Effector CD8-positive, alpha-beta T cell (primary cell): ENCODE results near the gene HAPLN2.
"Not testable (repeated sequence)": the region's sequence is repeated elsewhere in the genome, so short reads cannot be mapped to it uniquely, and the experiment has no call there.

Experiments used
- DNase-seq: peaks from one replicate; lab custom pipeline; 2025; lab: John Stamatoyannopoulos, UW
- total RNA-seq, 4 experiments: gene quantifications; one replicate each; lab custom pipeline; 2026; lab: John Stamatoyannopoulos, UW

HAPLN2 gene
- 0 to 0.09 (median 0) reads per million in 4 experiments for total RNA-seq

DNA sequence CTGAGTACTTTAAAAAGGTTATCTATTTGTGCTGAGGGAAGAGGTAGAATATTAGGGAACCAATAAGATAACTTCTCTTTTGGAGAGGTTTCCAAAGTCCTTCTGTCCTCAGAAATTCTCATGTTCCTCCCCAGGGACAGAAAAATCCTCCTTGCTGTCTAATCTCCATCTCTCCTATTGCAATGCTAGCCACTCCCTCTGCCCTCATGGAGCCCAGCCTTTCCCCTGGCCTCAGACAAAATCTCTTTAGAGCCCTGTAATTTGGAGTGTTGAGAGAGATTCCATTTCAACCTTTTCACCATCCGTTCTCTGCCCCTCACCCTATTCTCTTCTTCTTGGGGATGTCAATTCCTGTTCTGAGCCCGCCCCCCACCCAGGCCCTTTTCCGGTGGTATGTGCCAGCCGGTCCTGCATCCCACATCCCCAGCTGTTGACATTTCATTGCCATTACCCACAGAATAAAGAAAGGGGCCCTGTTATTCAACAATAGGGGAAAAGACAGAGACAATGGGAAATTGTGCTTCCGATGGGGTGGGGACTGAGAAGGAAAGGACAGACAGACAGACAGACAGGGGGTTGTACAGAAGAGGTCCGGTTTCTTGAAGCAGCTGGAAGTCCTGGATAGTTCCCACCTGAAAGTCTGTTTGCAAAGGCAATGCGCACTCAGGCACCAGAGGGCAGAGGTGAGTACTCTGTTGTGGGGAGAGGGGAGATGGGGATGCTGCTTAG lies at the start of gene HAPLN2:
HAPLN2 (plus strand) TSS at position 563 of the 729 bp plus-strand sequence. CDS start 4,076 bp downstream, outside the sequence.
- no peak for DNase-seq

GRCh38 chr1:156571261-156571852 lies 47.9 kb upstream of the HAPLN2 start:
- DNase-seq, result no peak

DNA sequence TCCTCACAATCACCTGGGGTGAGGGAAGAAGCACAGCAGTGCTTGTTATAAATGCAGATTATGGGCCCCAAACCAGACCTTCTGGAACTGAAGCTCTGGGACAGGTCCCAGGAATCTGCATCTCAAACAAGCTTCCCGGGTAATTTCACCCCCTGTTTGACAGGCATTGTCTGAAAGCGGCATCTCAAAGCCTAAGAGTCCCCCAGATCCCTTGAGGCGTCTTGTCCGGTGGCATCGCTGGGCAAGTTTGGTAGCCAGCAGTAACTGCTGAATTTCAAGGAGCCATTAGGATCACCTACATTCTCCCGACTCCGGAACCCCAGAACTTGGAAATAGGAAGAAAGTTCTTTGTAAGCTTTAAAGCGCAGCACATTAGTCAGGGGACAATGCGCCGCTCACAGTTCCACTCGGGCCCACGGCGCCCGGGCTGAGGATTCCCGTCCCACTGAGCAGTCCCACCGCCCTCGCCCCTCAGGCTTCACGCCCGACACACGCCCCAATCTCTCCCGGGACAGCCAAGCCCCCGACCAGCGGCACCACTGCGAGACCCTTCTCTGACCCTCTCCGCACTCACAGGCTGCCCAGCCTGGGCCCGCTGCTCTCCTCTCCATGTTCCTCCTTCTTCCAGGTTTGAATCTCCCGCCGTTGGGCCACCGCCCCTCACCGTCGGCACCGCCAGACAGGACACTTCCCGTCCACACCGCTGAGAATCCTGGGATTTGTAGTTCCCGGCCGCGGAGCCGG lies 47.1 kb upstream of the HAPLN2 start, which contains the start of gene IQGAP3:
IQGAP3 (minus strand) TSS at position 647 of the 744 bp plus-strand sequence; CDS start at position 611, 36 bp downstream.
- peak; percentile 59 for DNase-seq

- no peak for DNase-seq
Observed at GRCh38 chr1:156572663-156573018, 46.6 kb upstream of the HAPLN2 start.

GRCh38 chr1:156574039-156574633 lies 45.1 kb upstream of the HAPLN2 start:
- no peak for DNase-seq

GRCh38 chr1:156577550-156577949 lies 41.7 kb upstream of the HAPLN2 start:
- DNase-seq, result no peak

DNA sequence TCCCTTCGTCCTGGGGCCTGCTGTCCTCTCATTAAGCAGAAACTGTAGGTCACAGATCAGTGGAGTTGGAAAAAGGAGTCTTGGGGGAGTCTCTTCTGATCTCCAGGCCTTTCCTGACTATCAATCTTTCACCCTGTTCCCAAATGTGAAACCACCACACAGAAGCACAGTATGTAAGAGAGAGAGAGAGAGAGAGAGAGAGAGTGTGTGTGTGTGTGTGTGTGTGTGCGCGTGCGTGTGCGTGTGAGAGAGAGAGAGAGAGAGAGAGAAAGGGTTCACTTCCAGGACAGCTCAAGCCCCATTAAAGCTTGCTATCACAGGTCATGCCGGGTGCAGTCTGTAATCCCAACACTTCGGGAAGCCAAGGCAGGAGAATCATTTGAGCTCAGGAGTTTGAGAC lies 41.2 kb upstream of the HAPLN2 start:
- no peak for DNase-seq

DNA sequence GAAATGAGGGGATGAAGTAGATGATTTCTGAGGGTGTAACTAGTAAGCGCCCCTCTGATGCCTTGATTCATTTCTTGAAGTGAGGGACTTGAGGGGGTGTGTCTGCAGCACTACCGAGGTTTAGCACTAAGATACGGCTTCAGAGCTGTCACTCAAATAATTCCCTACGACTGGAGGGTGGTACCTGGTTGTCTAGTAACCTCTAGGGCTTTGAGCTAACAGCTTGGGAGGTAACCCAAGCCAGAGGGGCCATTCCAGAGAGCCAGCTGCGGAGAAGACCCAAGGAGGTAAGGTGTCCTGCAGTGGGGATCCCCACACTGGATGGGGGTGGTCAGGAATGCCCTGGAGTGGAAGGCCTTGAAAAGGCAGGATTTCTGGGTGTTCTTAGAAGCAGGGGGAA lies 39.7 kb upstream of the HAPLN2 start, which contains the start of gene TTC24:
TTC24 (plus strand) TSS at position 252 of the 400 bp plus-strand sequence. CDS start 1,642 bp downstream, outside the sequence.
- no peak for DNase-seq

DNA sequence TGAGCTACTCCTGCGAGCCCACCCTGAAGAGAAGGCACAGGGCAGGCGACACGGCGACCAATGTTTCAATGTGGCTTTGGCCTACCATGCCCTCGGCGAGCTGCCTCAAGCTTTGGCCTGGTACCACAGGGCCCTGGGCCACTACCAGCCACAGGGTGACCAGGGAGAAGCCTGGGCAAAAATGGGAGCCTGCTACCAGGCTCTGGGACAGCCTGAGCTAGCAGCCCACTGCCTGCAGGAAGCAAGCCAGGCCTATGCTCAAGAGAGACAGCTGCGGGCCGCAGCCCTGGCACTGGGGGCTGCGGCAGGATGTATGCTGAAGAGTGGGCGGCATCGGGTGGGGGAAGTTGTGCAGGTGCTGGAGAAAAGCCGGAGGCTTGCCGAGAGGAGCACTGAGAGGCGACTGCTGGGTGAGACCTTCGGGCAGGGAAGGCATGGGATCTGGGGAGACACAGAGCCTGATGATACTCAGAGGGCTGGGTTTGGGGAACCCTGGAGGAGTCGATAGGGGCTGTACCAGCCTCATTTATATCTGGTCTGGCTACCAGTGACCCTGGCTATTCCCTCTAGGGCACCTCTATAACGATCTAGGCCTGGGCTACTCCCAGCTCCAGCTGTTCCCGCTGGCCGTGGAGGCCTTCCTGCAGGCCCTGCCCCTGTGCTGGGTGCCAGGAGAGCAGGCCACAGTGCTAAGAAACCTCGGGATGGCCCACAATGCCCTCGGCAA lies 37.4 kb upstream of the HAPLN2 start:
- peak; percentile 43 for DNase-seq

- no peak for DNase-seq
Observed at GRCh38 chr1:156582388-156583017, 36.7 kb upstream of the HAPLN2 start.

DNA sequence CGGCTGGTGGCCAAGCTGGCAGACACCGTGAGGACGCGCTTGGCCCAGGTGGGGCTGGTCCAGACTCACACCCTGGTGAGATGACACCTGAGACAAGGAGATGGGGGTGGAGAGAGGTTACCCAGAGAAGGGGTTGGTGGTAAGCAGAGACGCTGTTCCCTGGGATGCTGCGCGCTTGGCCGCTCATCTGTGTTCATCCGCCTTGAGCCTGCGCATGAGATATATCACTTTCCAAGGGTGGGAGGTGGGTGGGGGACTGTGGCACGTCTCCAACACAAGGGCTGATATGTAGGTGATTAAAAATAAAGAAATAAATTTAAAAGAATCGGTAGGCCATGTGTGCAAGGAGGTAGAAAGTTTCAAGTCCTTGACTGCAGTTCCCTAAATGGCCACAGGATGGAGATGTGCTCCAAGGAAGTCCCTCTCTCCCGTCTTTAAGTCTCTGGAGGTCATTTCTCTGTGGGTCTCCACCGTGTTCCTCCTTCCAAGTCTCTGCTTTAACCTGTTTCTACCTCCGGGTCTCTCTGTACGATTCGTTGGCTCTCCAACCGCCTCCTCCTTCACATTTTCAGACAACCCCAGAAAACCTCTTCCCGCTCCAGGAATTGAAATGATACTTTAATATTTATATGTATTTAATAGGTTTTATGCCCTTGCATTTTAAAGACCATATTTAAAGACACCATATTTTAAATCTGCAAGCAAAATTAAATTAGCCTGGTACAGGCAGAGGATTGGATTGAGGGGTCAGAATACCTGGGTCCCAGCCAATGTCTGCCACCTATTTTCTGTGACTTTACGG lies 35.2 kb upstream of the HAPLN2 start:
- peak; percentile 60 for DNase-seq

DNA sequence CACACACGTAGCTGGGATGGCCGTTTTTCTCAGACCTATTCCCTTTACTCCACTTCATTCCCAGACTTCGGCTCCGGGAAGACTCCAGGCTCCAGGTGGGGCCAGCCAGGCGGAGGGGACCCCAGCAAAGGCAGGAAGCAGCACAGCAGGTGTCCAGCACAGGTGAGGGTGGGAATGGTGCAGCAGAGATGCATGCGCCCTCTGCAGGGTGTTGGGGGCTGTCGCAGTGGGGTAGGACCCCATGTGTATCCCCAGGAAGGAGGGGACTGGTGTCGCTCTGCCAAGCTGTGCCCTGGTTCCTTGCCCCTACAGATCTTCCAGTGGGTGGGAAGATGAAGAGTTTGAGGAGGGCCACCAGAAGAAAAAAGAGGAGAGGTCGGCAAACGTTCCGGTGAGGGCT lies 34.4 kb upstream of the HAPLN2 start:
- no peak for DNase-seq

DNA sequence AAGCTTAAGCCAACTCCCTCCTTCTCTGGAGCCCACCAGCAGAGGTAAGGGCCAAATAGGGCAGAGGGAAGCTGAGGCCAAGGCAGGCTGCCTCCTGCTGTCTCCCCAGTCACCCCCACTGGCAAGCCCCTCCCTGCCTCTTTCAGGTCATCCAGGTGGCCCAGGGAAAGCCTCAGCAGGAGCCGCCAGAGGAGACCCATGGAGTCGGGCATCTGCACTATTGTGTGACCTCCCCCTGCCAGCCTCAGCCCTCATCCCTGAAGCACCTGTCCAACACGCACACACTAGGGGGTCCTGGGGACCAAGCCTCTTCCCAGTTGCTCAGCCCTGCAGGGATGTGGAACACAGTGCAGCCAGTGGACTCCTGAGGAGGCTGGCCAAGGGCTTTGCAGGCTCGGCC lies 32.9 kb upstream of the HAPLN2 start:
- no peak for DNase-seq

DNA sequence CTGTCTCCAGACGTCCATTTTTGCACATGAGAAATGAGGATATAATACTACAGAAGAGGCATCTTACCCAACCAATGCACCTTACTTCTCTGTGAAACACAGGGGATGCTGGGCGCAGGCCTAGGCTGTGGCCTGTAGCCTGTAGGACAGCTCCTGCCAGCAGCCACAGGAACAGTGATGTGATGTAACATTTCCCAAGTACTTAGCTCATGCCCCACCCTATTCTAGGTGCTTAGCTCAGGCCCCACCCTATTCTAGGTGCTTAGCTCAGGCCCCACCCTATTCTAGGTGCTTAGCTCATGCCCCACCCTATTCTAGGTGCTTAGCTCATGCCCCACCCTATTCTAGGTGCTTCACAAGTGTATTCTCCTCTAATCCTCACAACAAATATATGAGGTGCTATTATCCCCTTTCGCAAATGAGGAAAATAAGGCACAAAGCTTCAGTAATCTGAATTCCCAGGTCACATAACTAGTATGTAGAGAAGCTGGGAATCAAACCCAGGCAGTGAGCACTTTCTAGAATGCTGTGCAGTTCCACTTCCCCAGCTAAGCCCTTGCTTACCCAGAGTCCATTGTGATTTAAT lies 32.2 kb upstream of the HAPLN2 start:
- no peak for DNase-seq

DNA sequence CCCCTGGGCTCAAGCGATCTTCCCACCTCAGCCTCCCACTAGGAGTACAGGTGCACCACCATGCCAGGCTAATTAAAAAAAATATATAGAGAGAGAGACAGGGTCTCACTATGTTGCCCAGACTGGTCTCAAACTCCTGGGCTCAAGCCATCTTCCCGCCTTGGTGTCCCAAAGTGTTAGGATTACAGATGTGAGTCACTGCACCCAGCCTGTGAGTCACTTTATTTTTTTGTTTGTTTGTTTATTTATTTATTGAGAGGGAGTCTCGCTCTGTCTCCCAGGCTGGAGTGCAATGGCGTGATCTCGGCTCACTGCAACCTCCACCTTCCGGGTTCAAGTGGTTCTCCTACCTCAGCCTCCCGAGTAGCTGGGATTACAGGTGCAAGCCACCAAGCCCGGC lies 31.3 kb upstream of the HAPLN2 start:
- DNase-seq, result not testable (repeated sequence)

GRCh38 chr1:156589546-156589945 lies 29.7 kb upstream of the HAPLN2 start:
- no peak for DNase-seq

- DNase-seq, result no peak
Observed at GRCh38 chr1:156590326-156591180, 28.7 kb upstream of the HAPLN2 start.

DNA sequence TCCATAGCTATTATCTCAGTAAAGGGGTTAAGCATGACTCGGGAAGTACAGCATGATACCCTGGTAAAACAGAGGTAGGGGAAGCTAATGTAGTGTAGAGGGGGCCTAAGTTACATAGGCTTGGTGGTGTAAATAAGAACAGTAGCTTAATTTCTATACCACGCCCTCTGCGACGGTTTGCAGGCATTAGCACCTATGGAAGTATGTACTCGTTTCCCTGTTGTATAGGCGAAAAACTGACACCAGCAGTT lies 28.1 kb upstream of the HAPLN2 start:
- no peak for DNase-seq
